Ovary (tissue), 9 donors: ENCODE results near the gene CNNM3. TPM values are rescaled to one million over a fixed set of nuclear protein-coding genes. Genes with fewer than 3 reads are reported as not detected.

Experiments
- DNase-seq, 5 donors: peaks; one replicate each; pipeline ENCODE4 v3.0.0-alpha.2; 2019 to 2020
- H3K27ac ChIP-seq, 2 donors: fragments of 200-600 bp; one replicate each; pipeline versions ENCODE4 v1.5.1 to v1.8.0; 2019 to 2022
- H3K27me3 ChIP-seq: fragments of 200-600 bp; one replicate; pipeline ENCODE4 v1.8.0; 2022
- H3K36me3 ChIP-seq: fragments of 200-600 bp; sonication (generic); one replicate; pipeline ENCODE4 v1.5.1; 2019
- H3K4me1 ChIP-seq: one replicate; pipeline ENCODE4 v1.8.1; 2013; ENCODE audit warnings: mild to moderate bottlenecking, moderate library complexity; ENCODE audit not compliant: insufficient read depth
- H3K4me3 ChIP-seq: fragments of 200-600 bp; sonication (generic); one replicate; pipeline ENCODE4 v1.5.1; 2017
- H3K9me3 ChIP-seq, 2 donors: fragments of 200-600 bp in 1 of 2; sonication (generic) in 1 of 2; one replicate each; pipeline versions ENCODE4 v1.5.1 to v1.8.1; 2013 to 2019; ENCODE audit warnings: mild to moderate bottlenecking in 1 of 2, moderate library complexity in 1 of 2
- EP300 ChIP-seq: sonication (generic); formaldehyde crosslinking; IDR thresholded peaks from one replicate; pipeline ENCODE4 v1.6.1; 2017; ENCODE audit warnings: antibody characterized with exemption
- POLR2A ChIP-seq: fragments of 450-650 bp; IDR thresholded peaks from one replicate; pipeline ENCODE4 v1.6.1; 2017; ENCODE audit warnings: antibody characterized with exemption, mild to moderate bottlenecking, moderate library complexity
- WGBS, 3 donors: extraction: QIAGEN DNeasy Blood & Tissue Kit in 1 of 3; methylation state at CpG; one replicate each; pipeline versions ENCODE4 v1.1.5 to v1.1.7; 2013 to 2017; 5-methylcytosine and 5-hydroxymethylcytosine counted together
- intact Hi-C, 4 donors: fragments of 100-400 bp; cut with DNase I; formaldehyde crosslinking; loops; one replicate each; pipeline versions ENCODE4 v1.11.0 to v1.15.1; 2022 to 2023
- polyA plus RNA-seq, 2 donors: library from polyadenylated mRNA; stranded (reverse); fragments of 200-250 nt in 1 of 2; fragments of 350-450 nt in 1 of 2; fragmentation: Illumina TruSeq in 1 of 2; extraction: RNeasy Lipid Tissue Mini Kit (QIAGEN cat#74804) in 1 of 2; gene quantifications; one replicate each; pipeline ENCODE4 v1.2.3, GENCODE V29; 2013 to 2014
- total RNA-seq, 7 donors: library from RNA; depleted of rRNA in 2 of 7; stranded (reverse); fragments of >200 nt in 2 of 7; fragmentation: NEBNext Ultra II Directional in 3 of 7; extraction: Animal tissue kit (Norgen Biotek cat#: 25700) in 3 of 7; gene quantifications; one replicate each; pipeline versions ENCODE4 v1.1.0 to v1.2.4, GENCODE V29; 2016 to 2023
- TF ChIP-seq, protein P1 (sequence below), 3 donors: fragments of 450-650 bp in 2 of 3; fragments of 200-600 bp in 1 of 3; IDR thresholded peaks; one replicate each; pipeline versions ENCODE4 v1.5.1 to v1.8.0; 2016 to 2022; ENCODE audit warnings: antibody characterized with exemption in 3 of 3, mild to moderate bottlenecking in 1 of 3
- donor health status: DM: no; HTN: no; CAD: no; lungs with moderate emphysema.
- donor health status: DM: no; HTN: no; CAD: no.
- donor health status: Bipolar disorder and iron deficiency.
- donor health status: DM: yes; HTN: yes; CAD: no.
- donor health status: DM: no; HTN: no; CAD: no.
- donor health status: DM: yes; HTN: yes; CAD: no.

CNNM3 gene
- total and polyA plus RNA-seq, 9 donors: 13.0 to 23.1 (median 16.6) TPM

DNA sequence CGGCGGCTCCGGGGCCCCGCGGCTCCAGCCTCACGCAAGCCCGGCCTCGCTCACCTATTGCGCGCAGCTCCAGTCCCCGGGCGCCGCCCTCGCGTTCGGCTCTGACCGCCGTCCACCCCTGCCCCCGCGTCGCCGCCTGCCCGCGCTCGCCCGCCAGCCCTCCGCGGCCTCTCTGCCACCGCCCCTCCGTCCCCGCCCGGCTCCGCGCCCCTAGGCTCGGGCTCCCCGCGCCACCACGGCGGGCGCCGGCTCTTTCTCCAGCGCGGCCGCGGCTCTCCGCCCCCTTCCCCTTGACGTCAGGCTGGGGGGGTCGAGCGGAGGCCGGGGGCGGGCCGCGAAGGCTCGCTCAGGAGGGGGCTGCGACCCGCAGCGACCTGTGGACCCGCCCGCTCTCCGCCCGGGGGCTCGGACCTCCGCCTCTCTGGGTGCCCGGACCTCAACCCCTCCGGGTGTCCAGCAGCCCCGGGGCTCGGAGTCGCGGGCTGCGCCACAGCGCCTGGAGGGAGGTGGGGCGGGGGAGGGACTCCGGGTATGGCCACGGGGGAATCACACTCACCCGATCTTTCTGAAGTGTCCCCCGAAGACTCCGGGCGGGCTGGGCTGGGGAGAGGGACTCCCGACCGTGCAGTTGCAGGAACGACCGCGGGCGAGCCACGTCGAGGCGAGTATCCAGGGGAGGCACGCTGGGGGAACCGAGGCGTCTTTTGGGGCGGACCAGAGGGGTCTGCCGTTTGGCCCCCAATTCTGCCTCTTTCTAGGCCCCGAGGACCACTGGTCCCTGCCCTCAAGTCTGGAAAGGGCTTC, 54.0 kb downstream of the CNNM3 start, which contains the start of gene SEMA4C:
Gene SEMA4C (minus strand): TSS at position 259 of the 804 bp plus-strand sequence. CDS start 2,194 bp downstream, outside the sequence.
- 1 to 6% (median 2%) methylated on average over 43 to 93 of the region's 93 CpGs for WGBS, 3 donors
- Histone ChIP-seq H3K4me3 (peak within 1 kb of the TSS; percentile 91), H3K4me1 (peaks cover 13% of the 10 kb centered on the region), H3K27ac (peak within 1 kb of the TSS; percentile 96 to 98), H3K27me3 (no peaks in the 10 kb centered on the region), H3K36me3 (no peaks in the 10 kb centered on the region), H3K9me3 (no peaks in the 10 kb centered on the region)
- intact Hi-C loops: loop anchor here in 2 of 4 donors (2.0 to 5.0 kb wide), 2 partner anchors 37 to 82 kb away; no protein-coding TSS in a partner anchor
- peak; percentile 73 to 83 (median 77) for DNase-seq
- TF ChIP-seq EP300: no peak
- peak; percentile 55 for TF ChIP-seq POLR2A

DNA sequence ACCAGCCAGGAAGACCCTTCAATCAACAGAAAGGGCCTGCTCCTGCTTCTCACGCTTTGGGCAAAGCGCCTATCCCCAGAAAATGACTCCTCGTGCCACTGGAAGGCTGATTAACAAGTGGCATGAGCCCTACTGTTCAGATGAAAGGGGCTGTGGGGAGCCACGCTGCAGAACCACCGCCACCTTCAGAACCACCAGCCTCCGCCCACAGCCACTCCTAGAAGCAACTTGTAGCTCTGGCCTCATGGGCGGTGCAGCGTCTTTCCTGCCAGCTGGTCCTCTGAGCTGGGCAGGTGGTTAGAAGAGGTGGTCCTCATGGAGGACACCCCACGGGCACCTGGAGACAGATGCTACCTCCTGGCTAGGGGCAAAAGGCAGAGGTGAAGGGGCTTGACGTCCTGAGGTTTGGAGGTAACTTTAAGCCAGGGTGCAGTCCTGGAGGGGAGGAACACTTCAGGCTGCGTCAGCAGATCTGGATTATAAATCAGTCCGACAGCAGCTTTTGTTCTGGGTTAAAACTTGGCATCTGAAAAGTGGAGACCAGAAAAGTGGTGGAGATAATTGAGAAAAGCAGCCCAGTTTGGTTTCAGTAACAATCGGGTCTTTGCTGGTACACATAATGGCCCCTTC, 54.7 kb downstream of the CNNM3 start:
- Histone ChIP-seq H3K9me3 (no peaks in the 10 kb centered on the region), H3K4me3 (peak overlapping the region; percentile 91), H3K4me1 (peaks cover 13% of the 10 kb centered on the region), H3K36me3 (no peaks in the 10 kb centered on the region), H3K27ac (peak overlapping the region; percentile 96 to 98), H3K27me3 (no peaks in the 10 kb centered on the region)
- WGBS, 3 donors: 23 to 46% (median 33%) methylated on average over 10 to 13 of the region's 13 CpGs
- peak in 4 of 5 donors; percentile 53 to 63 (median 57) for DNase-seq
- TF ChIP-seq POLR2A: no peak
- TF ChIP-seq EP300: no peak
- TF ChIP-seq, protein P1, sequence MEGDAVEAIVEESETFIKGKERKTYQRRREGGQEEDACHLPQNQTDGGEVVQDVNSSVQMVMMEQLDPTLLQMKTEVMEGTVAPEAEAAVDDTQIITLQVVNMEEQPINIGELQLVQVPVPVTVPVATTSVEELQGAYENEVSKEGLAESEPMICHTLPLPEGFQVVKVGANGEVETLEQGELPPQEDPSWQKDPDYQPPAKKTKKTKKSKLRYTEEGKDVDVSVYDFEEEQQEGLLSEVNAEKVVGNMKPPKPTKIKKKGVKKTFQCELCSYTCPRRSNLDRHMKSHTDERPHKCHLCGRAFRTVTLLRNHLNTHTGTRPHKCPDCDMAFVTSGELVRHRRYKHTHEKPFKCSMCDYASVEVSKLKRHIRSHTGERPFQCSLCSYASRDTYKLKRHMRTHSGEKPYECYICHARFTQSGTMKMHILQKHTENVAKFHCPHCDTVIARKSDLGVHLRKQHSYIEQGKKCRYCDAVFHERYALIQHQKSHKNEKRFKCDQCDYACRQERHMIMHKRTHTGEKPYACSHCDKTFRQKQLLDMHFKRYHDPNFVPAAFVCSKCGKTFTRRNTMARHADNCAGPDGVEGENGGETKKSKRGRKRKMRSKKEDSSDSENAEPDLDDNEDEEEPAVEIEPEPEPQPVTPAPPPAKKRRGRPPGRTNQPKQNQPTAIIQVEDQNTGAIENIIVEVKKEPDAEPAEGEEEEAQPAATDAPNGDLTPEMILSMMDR (IDR thresholded peaks at IDR 0.05): no peak
- intact Hi-C loops: no loop called here

DNA sequence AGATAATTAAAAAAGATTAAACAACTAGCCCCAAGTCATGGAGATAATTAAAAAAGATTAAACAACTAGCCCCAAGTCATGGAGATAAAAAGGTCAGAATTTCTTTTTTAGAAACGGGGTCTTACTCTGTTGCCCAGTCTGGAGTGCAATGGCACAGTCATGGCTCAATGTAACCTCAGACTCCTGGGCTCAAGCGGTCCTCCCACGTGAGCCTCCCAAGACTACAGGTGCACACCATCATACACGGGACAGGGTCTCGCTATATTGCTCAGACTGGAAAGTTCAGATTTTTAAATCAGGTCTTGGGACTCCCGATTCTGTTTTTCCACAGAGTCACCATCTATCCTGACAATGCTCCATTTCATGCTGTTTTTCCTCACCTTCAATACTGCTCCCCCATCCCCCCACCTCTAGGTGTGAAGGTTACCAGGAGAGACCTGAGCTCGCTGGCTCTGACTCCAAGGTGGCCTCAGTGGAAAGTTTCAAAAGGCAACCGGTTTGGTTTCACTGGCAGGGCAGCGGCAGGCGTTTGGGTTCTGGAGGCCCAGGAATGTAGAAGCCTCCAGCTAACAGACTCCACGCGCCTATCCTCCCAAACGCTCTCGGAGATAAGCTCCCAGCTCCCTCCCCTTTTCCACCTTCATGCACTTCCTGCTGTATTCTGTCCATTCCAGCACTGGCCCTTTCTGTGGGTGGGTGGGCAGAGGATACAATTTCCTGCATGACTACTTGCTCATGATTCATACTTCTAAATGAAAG, 56.7 kb downstream of the CNNM3 start:
- 44 to 51% (median 47%) methylated on average over 14 of the region's 14 CpGs for WGBS, 3 donors
- intact Hi-C loops: no loop called here
- DNase-seq: peak in 1 of 5 donors; percentile 47
- Histone ChIP-seq H3K4me1 (peaks cover 5% of the 10 kb centered on the region), H3K27ac (no peak overlapping the region), H3K9me3 (no peaks in the 10 kb centered on the region), H3K36me3 (no peaks in the 10 kb centered on the region), H3K27me3 (no peaks in the 10 kb centered on the region), H3K4me3 (no peak overlapping the region)
- TF ChIP-seq EP300 (no peak), POLR2A (no peak)
- TF ChIP-seq, protein P1 (IDR thresholded peaks at IDR 0.05): no peak

DNA sequence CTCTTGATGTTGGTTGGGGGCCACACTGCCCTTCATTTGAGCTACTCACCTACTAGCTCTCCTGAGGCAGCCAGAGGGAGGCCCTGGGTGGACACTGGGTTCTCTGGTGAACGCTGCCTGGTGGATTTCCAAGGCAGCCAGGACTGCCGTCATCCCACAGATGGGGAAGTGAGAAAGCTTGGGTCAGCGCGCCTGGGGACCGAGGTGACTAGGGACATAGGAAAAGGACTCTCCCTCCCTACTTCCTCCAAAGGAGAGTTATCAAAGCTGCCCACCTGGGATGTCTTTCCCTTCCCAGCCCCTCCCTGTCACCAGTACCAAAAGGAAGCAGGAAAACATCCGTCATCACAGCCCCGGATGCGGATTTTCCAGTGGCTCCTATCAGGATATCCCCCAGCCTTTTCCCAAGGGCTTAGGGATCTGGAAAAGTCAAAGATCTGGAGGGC, 57.6 kb downstream of the CNNM3 start:
- H3K4me1 ChIP-seq: peaks cover 5% of the 10 kb centered on the region
- peak in 2 of 5 donors; percentile 59 to 62 for DNase-seq
- no peaks in the 10 kb centered on the region for H3K27me3 ChIP-seq
- WGBS, 3 donors: 31 to 49% (median 43%) methylated on average over 8 of the region's 8 CpGs
- H3K36me3 ChIP-seq: no peaks in the 10 kb centered on the region
- no peak overlapping the region for H3K27ac ChIP-seq
- TF ChIP-seq POLR2A (no peak), EP300 (no peak)
- TF ChIP-seq, protein P1 (IDR thresholded peaks at IDR 0.05): no peak
- H3K9me3 ChIP-seq: no peaks in the 10 kb centered on the region
- H3K4me3 ChIP-seq: no peak overlapping the region
- intact Hi-C loops: no loop called here
